MV-4-11 (cell line): ENCODE results near the gene HES5.
"Not testable (repeated sequence)": the region's sequence is repeated elsewhere in the genome, so short reads cannot be mapped to it uniquely, and the experiment has no call there.

Experiments used
- DNase-seq: peaks from one replicate; lab custom pipeline; 2025; lab: John Stamatoyannopoulos, UW

The HES5 gene

DNA sequence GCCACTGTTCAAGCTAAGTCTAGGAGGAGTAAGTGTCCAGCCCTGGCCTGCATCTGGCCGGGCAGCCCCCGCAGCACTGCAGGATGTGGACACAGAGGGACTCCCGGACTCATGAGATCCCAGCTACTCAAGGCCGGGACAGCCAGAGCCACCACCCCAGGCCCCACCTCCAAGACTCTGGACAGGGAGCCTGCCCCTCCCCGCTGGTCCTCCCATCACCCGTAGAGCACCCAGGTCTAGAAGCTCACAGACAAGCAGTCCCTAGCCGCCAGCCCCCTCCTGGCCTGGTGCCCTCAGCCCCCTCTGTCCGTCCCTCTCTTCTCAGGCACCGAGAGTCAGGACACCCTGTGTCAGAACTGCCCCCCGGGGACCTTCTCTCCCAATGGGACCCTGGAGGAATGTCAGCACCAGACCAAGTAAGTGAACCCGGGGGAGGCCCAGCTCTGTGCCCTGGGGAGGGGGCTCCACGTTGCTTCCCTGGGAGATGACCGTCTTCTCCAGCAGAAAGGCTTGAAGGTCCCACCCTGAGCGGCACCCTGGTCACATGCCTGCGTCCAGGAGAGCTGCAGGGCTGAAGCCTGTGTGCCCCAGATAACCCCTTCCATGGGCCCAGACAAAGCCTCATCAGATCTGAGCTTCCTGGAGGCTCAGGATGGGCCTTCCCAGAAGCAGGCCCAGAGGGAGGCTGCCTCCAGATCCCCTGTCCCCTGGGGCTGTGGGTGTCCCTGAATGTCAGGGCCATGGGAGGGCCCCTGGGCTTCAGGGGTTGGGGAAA lies 30.4 kb upstream of the HES5 start:
- DNase-seq = no peak

DNA sequence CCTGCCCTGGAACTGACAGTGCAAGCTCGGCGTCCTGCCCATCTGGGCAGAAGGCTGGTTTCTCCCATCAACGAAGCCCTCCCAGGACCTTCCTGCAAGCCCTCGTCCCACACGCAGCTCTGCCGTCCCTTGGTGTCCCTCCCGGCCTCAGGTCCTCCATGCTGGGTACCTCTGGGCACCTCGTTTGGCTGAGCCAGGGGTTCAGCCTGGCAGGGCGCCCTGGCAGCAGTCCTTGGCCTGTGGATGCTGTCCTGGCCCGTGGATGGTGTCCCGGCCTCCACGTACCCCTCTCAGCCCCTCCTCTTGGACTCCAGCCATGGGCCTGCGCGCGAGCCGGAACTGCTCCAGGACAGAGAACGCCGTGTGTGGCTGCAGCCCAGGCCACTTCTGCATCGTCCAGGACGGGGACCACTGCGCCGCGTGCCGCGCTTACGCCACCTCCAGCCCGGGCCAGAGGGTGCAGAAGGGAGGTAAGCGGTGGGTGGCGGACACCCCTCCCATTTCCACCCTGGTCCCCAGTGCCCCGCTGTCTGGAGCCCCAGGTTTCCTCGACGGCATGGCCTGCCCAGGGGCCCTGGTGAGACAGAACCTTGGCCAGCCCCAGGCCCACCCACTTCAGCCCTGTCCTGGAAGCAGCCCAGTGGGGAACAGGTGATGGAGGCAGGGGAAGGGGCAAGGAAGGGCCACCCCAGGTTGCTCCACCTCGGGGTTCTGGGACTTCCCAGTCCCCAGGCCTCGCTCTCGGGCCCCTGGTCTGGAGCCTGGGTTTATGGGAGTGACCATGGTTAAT lies 29.6 kb upstream of the HES5 start:
- no peak for DNase-seq

DNA sequence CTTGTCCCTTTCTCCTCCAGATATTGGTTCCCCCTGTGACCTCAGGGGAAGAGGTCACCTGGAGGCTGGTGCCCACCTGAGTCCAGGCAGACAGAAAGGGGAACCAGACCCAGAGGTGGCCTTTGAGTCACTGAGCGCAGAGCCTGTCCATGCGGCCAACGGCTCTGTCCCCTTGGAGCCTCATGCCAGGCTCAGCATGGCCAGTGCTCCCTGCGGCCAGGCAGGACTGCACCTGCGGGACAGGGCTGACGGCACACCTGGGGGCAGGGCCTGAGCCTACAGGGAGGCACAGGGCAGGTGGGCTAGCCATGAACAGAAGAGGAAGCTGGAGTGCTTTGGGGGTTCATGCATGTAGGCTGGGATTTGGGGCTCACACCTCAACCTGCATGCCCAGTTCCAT lies 28.8 kb upstream of the HES5 start:
- DNase-seq = no peak

DNA sequence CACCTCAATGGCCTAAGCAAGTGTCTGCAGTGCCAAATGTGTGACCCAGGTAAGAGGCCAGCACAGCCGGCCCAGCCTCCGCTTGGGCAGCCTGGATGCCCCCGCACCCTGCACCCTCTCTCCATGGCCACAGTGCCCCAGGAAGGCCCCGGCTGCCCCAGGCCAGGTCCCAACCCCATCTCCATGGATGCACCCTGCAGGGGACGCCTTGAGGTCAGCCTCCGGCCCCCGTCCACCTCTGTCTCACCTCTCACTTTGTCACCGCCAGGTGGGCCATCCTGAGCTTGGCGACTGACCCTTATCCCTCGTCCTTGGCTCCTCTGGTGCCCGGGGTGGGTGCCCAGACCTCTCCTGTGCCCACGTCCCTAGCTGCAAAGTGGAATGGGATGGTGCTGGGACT lies 28.4 kb upstream of the HES5 start:
- no peak for DNase-seq

DNA sequence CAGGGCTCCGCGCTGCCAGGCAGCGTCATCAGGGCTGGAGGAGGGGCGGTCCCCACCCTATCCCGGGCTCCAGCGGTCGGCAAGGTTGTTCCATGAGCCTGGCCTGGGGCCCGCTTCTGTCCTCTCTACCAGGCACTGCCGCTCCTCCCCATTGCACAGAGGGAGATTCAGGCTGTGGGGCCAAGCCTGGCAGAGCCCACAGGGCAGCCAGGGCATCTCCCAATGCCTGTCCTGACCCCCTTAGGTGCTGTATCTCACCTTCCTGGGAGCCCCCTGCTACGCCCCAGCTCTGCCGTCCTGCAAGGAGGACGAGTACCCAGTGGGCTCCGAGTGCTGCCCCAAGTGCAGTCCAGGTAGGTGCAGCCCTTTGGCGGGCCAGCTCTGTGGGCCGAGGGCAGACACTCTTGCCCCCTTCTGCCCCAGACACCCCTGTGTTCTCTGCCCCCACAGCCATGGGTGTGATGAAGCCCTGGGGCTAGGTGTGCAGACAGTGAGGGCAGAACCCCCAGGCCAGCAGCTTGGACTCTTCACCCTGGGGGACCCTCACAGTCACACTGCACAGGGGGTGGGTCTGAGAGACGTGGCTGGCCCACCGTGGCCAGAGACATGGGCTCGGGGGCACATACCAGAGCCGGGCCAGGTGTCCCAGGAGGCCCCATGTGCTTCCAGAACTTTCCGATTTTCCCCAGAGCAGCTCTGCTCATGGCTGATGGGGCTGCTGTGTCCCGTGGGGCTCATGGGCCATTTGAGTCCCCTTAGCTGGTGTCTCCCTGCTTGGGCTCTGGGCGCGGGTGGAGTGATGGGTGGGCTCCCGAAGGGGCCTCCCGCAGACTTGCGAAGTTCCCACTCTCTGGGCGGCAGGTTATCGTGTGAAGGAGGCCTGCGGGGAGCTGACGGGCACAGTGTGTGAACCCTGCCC lies 27.7 kb upstream of the HES5 start:
- no peak for DNase-seq

DNA sequence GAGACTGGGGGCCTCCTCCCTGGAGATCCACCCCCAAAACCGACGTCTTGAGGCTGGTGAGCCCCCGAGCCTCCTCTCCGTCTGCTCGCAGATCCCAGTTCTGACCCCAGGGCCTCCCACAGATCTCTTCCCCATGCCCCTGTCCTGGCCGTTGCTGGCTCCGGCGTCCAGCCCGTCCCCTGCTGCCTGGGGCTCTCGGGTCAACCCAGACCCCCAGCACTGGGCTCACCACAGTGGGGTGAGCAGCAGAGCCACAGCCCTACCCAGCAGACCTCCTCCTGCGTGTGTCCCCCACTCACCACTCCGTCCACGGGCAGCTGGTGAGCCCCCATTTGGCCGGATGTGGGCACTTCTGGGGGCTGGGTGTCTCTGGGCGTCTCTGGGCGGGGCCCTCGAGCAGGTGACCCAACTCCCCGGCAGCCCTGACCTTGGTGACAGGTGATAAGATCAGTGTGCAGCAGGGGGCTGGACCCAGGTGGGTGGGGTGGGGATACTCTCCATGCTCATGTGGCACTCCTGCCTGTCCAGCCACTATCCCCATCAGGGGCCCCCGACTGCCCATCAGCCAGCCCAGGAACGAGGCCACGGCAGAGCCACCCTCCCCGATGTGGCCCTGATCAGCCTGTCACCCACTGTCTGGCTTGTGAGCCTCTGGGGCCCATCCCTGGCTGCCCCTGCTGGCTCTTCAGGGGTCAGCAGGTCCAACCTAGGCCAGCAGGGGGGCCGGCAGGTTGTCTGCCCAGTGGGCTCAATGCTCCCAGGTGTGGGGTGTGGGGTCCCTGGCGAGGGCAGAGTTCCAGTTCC lies 26.8 kb upstream of the HES5 start:
- DNase-seq = no peak

DNA sequence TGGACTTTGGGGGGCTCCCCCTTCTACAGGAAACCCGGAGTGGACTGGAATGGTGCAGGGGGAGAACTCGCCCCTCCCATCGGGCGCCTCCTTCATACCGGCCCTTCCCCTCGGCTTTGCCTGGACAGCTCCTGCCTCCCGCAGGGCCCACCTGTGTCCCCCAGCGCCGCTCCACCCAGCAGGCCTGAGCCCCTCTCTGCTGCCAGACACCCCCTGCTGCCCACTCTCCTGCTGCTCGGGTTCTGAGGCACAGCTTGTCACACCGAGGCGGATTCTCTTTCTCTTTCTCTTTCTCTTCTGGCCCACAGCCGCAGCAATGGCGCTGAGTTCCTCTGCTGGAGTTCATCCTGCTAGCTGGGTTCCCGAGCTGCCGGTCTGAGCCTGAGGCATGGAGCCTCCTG lies 26.2 kb upstream of the HES5 start, which contains the start of gene TNFRSF14:
Gene TNFRSF14 (plus strand): TSS at position 95 of the 401 bp plus-strand sequence. CDS start 294 bp downstream, at position 389.
- DNase-seq = peak; percentile 51

DNA sequence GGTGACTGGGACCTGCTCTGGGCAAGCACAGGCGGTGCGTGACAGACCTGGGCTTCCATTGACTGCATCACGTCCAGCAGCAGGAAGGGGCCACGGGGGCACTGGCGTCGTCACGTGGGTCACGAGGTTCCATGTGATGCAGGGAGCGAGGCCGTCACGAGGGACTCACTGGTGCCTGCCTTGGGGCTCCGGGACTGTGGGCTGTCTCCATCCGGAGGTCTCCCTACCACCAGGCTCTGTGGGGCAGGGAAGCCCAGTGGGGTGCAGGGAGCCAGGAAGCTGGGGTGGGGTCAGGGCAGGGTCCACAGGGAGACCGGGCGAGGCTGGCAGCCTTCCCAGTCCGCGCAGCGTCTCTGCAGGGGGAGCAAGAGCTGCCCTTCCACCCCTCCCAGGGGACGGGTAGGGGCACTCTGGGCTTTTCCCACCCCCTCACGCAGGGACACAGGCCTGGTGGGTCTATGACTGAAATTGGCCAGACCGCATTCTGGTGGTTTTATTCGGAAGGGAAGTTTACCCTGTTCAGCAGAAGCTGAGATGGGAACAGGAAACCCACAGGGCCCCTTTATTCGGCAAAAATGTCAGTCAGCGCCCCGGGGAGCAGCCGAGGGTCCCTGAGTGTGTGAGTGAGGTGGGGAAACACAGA lies 25.7 kb upstream of the HES5 start:
- peak; percentile 84 for DNase-seq

DNA sequence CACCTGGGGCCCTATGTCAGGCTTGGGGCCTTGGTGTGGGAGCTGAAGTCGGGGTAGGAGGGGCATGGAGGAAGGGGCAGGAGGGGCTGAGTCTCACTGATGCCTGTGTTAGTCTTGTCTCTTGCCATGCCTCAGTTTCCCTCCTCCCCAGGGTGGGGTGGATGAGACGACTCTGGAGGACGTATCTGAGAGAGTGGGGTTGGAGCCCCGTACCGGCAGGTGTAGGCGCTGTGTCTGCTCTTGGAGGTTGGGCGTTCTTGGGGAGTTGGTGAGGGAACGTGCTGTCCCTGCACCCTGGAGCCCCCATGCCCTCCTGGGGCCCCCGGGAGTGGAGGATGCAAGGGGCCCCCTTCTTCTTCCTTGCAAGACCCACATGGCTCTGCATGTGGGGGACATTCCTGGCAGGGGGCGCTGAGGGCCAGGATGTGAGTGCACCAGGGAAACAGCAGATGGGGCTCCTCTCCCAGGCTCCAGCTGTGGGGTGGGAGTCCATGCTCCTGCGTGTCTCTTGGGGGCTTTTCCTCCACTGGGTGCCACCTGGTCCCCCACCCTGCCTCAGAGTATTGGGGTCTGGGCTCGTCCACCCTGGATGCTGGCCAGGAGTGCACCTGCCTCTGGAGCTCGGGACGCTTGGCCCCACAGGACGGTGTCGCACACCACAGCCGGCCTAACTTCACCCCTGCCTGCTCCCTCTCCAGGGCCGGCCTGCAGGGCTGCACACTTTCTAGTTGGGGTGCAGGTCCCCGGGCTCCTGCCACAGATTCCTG lies 24.7 kb upstream of the HES5 start:
- peak; percentile 26 for DNase-seq

DNA sequence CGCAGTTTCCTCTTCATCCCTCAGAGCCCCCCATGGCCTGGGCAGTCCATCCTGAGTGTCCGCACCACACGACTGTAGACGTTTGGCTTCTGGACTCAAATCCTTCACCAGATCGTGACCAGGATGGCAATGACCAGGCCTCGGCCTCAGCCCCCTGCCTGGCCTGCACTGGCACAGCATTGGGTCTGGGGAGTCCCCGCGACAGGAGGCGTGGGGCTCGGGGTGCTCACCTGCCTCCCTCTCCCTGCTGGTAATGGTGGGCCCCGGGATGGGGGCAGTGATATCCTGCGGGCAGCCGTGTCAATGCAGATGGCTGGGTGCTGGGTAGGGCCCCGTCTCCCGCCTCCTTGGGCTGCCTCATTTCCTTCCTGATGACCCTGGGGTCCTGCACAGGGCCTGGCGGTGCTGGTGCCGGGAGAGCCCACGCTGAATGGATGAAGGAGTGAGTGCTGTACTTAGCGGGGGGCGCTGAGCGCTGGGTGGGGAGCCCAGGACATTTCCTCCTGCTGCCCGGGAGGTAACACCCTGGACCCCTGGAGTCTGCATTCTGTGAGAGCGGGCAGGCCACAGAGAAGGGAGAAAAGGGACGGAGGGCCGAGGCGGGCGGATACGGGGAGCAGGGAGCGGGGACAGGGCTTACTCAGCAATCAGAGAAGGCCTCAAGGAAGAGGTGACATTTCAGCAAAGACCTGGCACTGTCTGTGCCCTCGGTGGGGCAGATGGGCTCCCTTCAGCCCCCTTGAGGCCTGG lies 24.0 kb upstream of the HES5 start:
- DNase-seq = no peak

DNA sequence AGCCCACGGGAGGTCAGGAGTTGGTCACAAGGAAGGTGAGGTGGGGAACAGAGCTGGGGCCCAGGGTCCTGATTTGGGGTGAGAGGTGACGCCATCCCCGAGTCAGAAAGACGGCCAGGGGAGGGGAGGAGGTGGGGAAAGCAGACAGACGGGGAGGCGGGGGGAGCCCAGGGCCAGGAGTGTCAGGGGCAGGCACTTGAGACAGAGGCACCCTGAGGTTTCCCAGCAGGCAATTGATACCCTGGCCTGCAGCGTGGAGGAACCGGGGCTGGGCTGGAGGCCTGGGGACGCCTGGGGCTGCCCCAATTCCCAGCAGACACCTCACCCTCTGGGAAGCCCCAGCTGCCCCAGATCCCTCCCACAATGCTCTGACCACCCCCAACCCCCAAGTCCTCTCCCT lies 23.0 kb upstream of the HES5 start:
- not testable (repeated sequence) for DNase-seq

DNA sequence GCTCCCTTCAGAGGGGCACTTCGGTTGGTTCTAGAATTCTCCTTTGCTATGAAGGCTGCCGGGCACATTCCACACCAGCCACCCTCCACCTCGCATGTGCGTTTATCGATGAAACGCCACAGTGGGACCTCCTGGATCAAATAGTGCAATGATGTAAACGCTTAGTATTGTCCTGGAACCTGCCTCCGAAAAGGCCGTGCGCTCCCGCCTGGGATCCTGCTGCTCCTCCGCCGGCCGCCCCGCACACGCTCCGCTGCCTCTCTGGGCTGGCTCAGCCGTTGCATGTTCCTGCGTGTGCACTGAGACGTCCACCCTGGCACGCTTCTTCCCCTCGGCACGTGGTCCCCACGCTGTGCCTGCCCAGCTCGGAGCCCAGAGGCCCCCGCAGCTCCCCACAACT lies 22.1 kb upstream of the HES5 start:
- no peak for DNase-seq

DNA sequence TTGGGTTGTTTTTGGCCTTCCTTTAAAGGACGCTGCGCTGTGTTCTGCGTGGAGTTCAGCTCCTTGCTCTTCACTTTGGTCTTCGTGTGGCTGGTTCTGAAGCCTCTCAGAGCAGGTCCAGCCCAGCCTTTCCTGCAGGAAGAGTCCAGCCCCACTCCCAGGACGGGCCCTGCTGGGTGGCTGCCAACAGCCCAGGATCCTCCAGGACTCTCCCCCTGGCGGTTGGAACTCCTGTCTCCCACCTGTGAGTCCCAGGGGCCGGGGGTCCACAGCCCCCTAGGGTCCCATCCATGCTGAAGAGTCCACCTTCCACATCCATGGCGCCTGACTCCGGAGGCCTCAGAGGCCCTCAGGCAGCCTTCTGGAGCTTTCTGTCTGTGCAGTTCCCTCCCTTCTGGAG lies 21.5 kb upstream of the HES5 start:
- DNase-seq = not testable (repeated sequence)

DNA sequence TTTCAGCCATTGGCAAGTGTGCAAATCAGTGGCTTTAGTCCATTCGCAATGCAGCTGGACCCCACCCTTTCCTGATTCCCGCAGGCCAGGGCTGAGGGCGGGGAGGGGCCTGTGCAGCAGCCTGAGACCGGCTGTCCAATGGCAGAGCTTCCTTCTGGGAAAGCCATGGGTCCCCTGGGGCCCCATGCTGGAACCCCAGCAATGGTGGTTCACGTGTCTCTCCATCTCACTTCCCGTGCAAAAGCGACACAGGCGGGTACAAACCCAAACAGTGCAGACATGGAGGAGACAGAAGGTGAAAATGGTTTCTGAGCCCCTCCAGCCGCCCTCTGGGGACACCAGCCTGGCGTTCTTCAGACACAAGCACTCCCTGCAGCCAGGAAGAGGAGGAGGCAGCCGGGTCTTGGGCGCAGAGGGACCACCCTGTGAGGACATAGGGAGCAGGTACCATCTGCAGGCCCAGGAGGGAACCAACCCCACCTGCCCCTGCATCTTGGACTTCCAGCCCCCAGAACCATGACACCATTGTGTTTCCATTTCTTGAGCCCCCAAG lies 20.3 kb upstream of the HES5 start:
- not testable (repeated sequence) for DNase-seq

DNA sequence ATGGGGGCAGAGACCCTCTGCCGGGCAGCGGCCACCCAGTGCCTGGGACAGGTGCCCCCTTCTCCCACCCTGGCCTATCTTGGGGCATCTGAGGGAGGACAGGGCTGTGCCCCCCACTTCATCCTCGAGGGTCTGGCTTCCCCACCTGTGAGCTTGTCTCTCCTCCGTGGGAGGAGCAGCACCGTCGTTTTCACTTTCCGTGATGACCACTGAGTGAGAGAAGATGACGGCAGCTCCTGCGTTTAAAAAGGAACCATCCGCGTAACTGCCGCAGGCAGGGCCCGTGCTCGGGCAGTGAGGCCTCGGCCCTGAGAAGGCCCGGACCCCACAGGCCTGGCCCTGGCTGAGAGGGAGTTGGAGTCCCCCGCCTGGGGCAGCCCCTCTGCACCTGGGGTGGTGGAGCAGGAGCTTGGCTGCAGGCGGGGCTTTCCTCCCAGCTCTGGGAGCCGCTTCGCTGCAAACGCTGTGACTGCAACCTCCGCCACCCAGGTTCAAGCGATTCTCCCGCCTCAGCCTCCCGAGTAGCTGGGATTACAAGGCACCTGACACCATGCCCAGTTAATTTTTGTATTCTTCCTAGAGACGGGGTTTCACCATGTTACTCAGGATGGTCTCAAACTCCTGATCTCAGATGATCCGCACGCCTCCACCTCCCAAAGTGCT lies 19.4 kb upstream of the HES5 start:
- not testable (repeated sequence) for DNase-seq

DNA sequence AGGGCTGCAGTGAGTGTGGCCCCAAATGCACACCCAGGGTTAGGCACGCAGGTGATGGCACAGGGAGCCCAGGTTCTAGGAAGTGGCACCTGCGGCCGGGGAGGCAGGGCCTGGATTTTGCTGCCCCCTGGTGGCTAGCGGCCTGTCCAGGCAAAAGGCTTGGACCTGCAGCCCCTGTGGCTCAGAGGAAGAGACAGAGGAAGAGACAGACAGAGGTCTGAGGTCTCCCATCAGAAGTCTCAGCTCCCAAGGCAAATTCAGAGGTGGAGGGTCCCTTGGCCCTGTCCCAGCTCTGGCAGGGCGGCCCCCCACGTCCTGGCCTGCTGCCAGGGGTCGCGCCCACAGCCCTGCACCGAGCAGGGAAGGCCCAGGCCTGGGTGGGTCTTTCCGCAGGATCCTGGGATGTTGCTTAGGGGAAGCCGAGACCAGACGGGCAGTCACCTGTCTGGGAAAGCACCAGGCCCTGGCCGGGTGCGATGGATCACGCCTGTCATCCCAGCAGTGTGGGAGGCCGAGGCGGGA lies 18.1 kb upstream of the HES5 start:
- DNase-seq = peak; percentile 65

DNA sequence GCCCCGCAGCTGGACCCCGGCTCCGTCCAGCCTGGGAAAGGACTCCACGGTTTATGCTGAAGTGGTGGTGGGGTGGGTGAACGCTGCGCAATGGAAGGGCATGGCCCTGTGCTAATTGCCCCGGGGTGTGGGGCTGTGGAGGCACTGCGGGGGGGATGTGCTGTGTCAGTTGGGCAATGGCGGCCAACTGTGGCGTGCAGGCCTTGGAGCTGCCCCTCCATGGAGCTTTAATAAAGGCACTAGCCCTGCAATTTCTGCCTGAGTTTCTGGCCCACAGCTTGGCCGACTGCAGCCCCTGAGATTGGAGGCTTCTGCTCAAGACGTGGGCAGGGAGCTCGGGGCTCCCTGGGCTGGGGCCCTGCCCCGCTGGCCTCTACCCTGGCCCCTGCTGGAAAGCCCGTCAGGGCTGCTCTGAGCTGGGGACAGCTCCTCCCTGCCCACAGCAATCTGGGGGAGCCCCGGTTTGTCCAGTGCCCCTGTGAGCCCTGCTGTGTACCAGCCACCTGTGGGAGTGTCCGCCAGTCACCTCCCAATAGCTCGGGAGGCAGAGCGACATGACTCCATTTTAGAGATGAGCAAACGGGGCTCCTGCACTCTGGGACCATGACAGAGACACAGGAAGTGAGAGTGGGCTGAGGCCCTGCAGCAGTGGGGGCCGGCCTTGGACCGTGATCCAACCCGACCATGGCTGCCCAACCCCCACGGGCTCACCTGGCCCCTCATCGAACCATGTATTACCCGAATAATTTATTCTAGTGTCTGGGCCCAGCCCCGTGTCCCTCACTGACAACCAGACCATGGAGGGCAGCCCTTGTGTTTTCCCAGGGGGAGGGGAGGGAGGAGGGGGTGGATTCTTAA lies 17.4 kb upstream of the HES5 start:
- peak; percentile 19 for DNase-seq
